Measurements from ENCODE around the gene HSPG2.
"Not testable (repeated sequence)": the region's sequence is repeated elsewhere in the genome, so short reads cannot be mapped to it uniquely, and the experiment has no call there.

DNA sequence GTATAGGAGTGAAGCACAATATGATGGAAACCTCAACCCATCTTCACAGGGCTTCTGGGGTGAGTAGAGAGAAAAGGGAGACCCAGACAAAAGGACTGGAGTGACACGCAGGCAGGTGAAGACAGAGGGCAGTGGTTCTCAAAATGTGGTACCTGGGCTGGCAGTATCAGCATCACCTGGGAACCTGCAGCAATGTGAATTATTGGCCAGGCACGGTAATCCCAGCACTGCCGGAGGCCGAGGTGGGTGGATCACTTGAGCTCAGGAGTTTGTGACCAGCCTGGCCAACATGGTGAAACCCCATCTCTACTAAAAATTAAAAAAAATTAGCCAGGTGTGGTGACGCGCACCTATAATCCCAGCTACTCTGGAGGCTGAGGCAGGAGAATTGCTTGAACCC lies 45.0 kb upstream of the HSPG2 start:
- TF ChIP-seq MXI1 (conservative IDR thresholded peaks at IDR 0.05; ENCODE audit: poor library complexity, severe bottlenecking); POLR2AphosphoS5 (IDR thresholded peaks at IDR 0.05); EZH2 (IDR thresholded peaks at IDR 0.05; ENCODE audit: borderline replicate concordance, insufficient read depth, low read length, poor library complexity, severe bottlenecking): not testable (repeated sequence)
- TF ChIP-seq, protein P1, sequence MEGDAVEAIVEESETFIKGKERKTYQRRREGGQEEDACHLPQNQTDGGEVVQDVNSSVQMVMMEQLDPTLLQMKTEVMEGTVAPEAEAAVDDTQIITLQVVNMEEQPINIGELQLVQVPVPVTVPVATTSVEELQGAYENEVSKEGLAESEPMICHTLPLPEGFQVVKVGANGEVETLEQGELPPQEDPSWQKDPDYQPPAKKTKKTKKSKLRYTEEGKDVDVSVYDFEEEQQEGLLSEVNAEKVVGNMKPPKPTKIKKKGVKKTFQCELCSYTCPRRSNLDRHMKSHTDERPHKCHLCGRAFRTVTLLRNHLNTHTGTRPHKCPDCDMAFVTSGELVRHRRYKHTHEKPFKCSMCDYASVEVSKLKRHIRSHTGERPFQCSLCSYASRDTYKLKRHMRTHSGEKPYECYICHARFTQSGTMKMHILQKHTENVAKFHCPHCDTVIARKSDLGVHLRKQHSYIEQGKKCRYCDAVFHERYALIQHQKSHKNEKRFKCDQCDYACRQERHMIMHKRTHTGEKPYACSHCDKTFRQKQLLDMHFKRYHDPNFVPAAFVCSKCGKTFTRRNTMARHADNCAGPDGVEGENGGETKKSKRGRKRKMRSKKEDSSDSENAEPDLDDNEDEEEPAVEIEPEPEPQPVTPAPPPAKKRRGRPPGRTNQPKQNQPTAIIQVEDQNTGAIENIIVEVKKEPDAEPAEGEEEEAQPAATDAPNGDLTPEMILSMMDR (IDR thresholded peaks at IDR 0.05; ENCODE audit: poor library complexity, severe bottlenecking) = not testable (repeated sequence)

Measured in neural cell (in vitro differentiated cells).